Measurements from ENCODE around the gene FCN2. TPM values are rescaled to one million over a fixed set of nuclear protein-coding genes. Genes with fewer than 3 reads are reported as not detected.

Gene FCN2
- total and polyA plus RNA-seq, 2 of the 13 experiments (the other 11 are each of a cell fraction or from before 2014, with no cell fraction given): not detected

DNA sequence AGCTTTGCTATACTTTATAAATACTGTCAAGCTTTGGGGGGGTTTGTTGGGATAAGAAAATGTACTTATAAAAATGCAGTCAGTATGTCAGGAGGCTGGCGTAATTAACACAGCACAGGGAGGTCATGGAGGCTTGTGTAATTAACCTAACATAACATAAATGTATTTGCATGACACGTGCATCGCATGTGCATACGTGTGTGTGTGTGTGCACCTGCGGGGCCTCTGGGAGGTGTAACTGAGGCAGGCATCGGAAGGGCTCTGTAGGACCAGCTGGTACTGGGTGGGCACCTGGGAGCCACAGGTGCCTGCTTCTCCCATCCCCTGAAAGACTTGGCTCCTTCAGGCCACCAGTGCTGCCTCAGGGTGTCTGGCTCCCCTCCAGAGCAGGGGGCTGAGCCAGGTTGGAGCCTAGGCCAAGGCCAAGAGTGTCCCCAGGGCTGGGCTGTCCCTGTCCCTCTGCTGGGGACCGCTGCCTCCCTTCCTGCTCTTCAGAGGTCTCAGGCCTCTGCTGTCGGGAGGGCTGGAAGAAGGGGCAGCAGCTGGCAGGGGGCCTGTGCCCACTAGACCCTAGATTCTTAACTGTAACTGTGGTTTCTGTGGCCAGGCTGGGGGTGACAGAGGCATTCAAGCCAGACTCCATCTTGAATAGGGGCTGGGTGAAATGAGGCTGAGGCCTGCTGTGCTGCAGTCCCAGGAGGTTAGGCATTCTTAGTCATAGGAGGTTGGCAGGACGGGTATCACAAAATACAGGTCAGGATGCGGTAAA lies 9.0 kb downstream of the FCN2 start:
- no peak overlapping the region for H3K4me3 ChIP-seq (replicated peaks in 1 of 3; ENCODE audit: insufficient read depth in 1 of 3, low read depth in 2 of 3, low read length in 3 of 3)
- ATAC-seq (no peak), DNase-seq (ENCODE audit: low spot score) (no peak), FAIRE-seq (no peak)
- intact Hi-C loops (cut with micrococcal nuclease; ENCODE audit: unreplicated experiment): no loop called here
- H3K4me2 ChIP-seq (ENCODE audit: low read depth, low read length): no peak overlapping the region
- H3K79me2 ChIP-seq (ENCODE audit: insufficient read depth, low read length): no peaks in the 10 kb centered on the region
- H3K4me1 ChIP-seq (ENCODE audit: insufficient read depth, low read length): no peaks in the 10 kb centered on the region
- H3K9me3 ChIP-seq (ENCODE audit: low read length): no peaks in the 10 kb centered on the region
- ChIA-PET CTCF (ENCODE audit: low intra/inter-chr PET ratio, low total read pairs) (no interaction called here), POLR2A (no interaction called here)
- H3K27me3 ChIP-seq (ENCODE audit: control insufficient read depth in 1 of 2, insufficient read depth in 2 of 2, low read length in 2 of 2): peaks cover 7 to 60% of the 10 kb centered on the region in 2 experiments
- TF ChIP-seq ZNF235 (CRISPR knock-in tag; IDR thresholded peaks at IDR 0.05; ENCODE audit: borderline replicate concordance): no peak
- TF ChIP-seq, protein P1, sequence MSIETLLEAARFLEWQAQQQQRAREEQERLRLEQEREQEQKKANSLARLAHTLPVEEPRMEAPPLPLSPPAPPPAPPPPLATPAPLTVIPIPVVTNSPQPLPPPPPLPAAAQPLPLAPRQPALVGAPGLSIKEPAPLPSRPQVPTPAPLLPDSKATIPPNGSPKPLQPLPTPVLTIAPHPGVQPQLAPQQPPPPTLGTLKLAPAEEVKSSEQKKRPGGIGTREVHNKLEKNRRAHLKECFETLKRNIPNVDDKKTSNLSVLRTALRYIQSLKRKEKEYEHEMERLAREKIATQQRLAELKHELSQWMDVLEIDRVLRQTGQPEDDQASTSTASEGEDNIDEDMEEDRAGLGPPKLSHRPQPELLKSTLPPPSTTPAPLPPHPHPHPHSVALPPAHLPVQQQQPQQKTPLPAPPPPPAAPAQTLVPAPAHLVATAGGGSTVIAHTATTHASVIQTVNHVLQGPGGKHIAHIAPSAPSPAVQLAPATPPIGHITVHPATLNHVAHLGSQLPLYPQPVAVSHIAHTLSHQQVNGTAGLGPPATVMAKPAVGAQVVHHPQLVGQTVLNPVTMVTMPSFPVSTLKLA (IDR thresholded peaks at IDR 0.05): peak; percentile 50
- no TSS peak for BruUV-seq (replicated peaks)
- no peak overlapping the region for H2AFZ ChIP-seq (ENCODE audit: low read length)
- no peaks in the 10 kb centered on the region for H3K36me3 ChIP-seq (replicated peaks in 1 of 2; ENCODE audit: control insufficient read depth in 1 of 2, insufficient read depth in 2 of 2, low read length in 2 of 2)
- in situ Hi-C loops (cut with HindIII; ENCODE audit: extremely low pct_ligation_motif_present, low pct_unique_long_range_greater_than_20kb): no loop called here
- 7% methylated on average over 6 of the region's 10 CpGs for WGBS (ENCODE audit: low lambda C conversion rate)
- no peak overlapping the region for H3K27ac ChIP-seq (ENCODE audit: extremely low read length, insufficient read depth, low read length)
- no peaks in the 10 kb centered on the region for H4K20me1 ChIP-seq (ENCODE audit: insufficient read depth, low read length)
- H3K9ac ChIP-seq (ENCODE audit: insufficient read depth, low read depth, low read length): no peak overlapping the region

DNA sequence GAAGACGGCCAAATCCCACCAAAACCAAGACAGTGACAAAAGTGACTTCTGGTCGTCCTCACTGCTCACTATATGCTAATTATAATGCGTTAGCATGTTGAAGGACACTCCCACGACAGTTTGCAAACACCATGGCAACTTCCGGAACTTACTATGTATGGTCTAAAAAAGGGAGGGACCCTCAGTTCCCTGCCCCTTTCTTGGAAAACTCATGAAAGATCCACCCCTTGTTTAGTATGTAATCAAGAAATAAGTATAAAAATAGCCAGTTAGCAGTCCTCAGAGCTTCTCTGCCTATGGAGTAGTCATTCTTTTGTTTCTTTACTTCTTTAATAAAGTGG lies 9.5 kb downstream of the FCN2 start:
- DNase-seq (ENCODE audit: low spot score) (no peak), ATAC-seq (no peak), FAIRE-seq (no peak)
- H3K4me2 ChIP-seq (ENCODE audit: low read depth, low read length): no peak overlapping the region
- H3K9me3 ChIP-seq (ENCODE audit: low read length): no peaks in the 10 kb centered on the region
- in situ Hi-C loops (cut with HindIII; ENCODE audit: extremely low pct_ligation_motif_present, low pct_unique_long_range_greater_than_20kb): no loop called here
- peaks cover 7 to 57% of the 10 kb centered on the region in 2 experiments for H3K27me3 ChIP-seq (ENCODE audit: control insufficient read depth in 1 of 2, insufficient read depth in 2 of 2, low read length in 2 of 2)
- no peak overlapping the region for H3K9ac ChIP-seq (ENCODE audit: insufficient read depth, low read depth, low read length)
- no peaks in the 10 kb centered on the region for H3K79me2 ChIP-seq (ENCODE audit: insufficient read depth, low read length)
- ChIA-PET CTCF (ENCODE audit: low intra/inter-chr PET ratio, low total read pairs) (no interaction called here), POLR2A (no interaction called here)
- H3K36me3 ChIP-seq (replicated peaks in 1 of 2; ENCODE audit: control insufficient read depth in 1 of 2, insufficient read depth in 2 of 2, low read length in 2 of 2): no peaks in the 10 kb centered on the region
- intact Hi-C loops (cut with micrococcal nuclease; ENCODE audit: unreplicated experiment): no loop called here
- no peak overlapping the region for H3K4me3 ChIP-seq (replicated peaks in 1 of 3; ENCODE audit: insufficient read depth in 1 of 3, low read depth in 2 of 3, low read length in 3 of 3)
- H4K20me1 ChIP-seq (ENCODE audit: insufficient read depth, low read length): no peaks in the 10 kb centered on the region
- no peak overlapping the region for H2AFZ ChIP-seq (ENCODE audit: low read length)
- no peak overlapping the region for H3K27ac ChIP-seq (ENCODE audit: extremely low read length, insufficient read depth, low read length)
- 5% methylated on average over 5 of the region's 5 CpGs for WGBS (ENCODE audit: low lambda C conversion rate)
- no peaks in the 10 kb centered on the region for H3K4me1 ChIP-seq (ENCODE audit: insufficient read depth, low read length)
- no TSS peak for BruUV-seq (replicated peaks)
- TF ChIP-seq, protein P2, sequence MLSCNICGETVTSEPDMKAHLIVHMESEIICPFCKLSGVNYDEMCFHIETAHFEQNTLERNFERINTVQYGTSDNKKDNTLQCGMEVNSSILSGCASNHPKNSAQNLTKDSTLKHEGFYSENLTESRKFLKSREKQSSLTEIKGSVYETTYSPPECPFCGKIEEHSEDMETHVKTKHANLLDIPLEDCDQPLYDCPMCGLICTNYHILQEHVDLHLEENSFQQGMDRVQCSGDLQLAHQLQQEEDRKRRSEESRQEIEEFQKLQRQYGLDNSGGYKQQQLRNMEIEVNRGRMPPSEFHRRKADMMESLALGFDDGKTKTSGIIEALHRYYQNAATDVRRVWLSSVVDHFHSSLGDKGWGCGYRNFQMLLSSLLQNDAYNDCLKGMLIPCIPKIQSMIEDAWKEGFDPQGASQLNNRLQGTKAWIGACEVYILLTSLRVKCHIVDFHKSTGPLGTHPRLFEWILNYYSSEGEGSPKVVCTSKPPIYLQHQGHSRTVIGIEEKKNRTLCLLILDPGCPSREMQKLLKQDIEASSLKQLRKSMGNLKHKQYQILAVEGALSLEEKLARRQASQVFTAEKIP (CRISPR knock-in tag; IDR thresholded peaks at IDR 0.05; ENCODE audit: borderline replicate concordance): no peak
- TF ChIP-seq ZNF816 (CRISPR knock-in tag; IDR thresholded peaks at IDR 0.05; ENCODE audit: borderline replicate concordance) (no peak), SYNCRIP (IDR thresholded peaks at IDR 0.05; ENCODE audit: insufficient read depth, low read depth, low read length) (no peak), HNF4G (IDR thresholded peaks at IDR 0.05; ENCODE audit: borderline replicate concordance, low read depth, low read length) (no peak), HNF4G (CRISPR knock-in tag; IDR thresholded peaks at IDR 0.05; ENCODE audit: borderline replicate concordance, low read depth) (no peak), ZNF20 (CRISPR knock-in tag; IDR thresholded peaks at IDR 0.05) (no peak), ZNF589 (CRISPR knock-in tag; conservative IDR thresholded peaks at IDR 0.05) (no peak)
- TF ChIP-seq, protein P3, sequence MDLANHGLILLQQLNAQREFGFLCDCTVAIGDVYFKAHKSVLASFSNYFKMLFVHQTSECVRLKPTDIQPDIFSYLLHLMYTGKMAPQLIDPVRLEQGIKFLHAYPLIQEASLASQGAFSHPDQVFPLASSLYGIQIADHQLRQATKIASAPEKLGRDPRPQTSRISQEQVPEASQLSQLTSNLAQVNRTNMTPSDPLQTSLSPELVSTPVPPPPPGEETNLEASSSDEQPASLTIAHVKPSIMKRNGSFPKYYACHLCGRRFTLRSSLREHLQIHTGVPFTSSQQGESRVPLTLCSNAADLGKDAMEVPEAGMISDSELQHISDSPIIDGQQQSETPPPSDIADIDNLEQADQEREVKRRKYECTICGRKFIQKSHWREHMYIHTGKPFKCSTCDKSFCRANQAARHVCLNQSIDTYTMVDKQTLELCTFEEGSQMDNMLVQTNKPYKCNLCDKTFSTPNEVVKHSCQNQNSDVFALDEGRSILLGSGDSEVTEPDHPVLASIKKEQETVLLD (CRISPR knock-in tag; IDR thresholded peaks at IDR 0.05; ENCODE audit: low read depth): no peak
- TF ChIP-seq, protein P4, sequence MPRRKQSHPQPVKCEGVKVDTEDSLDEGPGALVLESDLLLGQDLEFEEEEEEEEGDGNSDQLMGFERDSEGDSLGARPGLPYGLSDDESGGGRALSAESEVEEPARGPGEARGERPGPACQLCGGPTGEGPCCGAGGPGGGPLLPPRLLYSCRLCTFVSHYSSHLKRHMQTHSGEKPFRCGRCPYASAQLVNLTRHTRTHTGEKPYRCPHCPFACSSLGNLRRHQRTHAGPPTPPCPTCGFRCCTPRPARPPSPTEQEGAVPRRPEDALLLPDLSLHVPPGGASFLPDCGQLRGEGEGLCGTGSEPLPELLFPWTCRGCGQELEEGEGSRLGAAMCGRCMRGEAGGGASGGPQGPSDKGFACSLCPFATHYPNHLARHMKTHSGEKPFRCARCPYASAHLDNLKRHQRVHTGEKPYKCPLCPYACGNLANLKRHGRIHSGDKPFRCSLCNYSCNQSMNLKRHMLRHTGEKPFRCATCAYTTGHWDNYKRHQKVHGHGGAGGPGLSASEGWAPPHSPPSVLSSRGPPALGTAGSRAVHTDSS (CRISPR knock-in tag; conservative IDR thresholded peaks at IDR 0.05): no peak

Data from HepG2 (cell line).